Karpas-422 (cell line): ENCODE measurements around the gene BCL7C. TPM values are rescaled to one million over a fixed set of nuclear protein-coding genes. Genes with fewer than 3 reads are reported as not detected.
"Not testable (repeated sequence)": the region's sequence is repeated elsewhere in the genome, so short reads cannot be mapped to it uniquely, and the experiment has no call there.

Source experiments
- DNase-seq: peaks from one replicate; pipeline ENCODE4 v3.0.0-alpha.2; 2015
- H2AFZ ChIP-seq: fragments of 200-600 bp; sonication (generic); 2 replicates; pipeline ENCODE4 v1.6.1; 2014; ENCODE audit warnings: antibody characterized with exemption, low read length, mixed read lengths
- H3K27ac ChIP-seq: fragments of 200-600 bp; sonication (generic); 2 replicates; pipeline ENCODE4 v1.5.1; 2014; ENCODE audit warnings: mild to moderate bottlenecking, low read length, moderate library complexity
- H3K27me3 ChIP-seq: fragments of 200-600 bp; sonication (generic); 2 replicates; pipeline ENCODE4 v1.6.1; 2014; ENCODE audit warnings: low read length, mixed read lengths
- H3K36me3 ChIP-seq: fragments of 200-600 bp; sonication (generic); 2 replicates; pipeline ENCODE4 v1.6.1; 2014; ENCODE audit warnings: low read length, mixed read lengths; ENCODE audit not compliant: insufficient read depth
- H3K4me1 ChIP-seq: fragments of 200-600 bp; sonication (generic); 2 replicates; pipeline ENCODE4 v1.6.1; 2014; ENCODE audit warnings: mild to moderate bottlenecking, low read length, mixed read lengths
- H3K4me2 ChIP-seq: fragments of 200-600 bp; sonication (generic); 2 replicates; pipeline ENCODE4 v1.6.1; 2014; ENCODE audit warnings: low read length, low read depth, mild to moderate bottlenecking; ENCODE audit not compliant: poor library complexity, severe bottlenecking
- H3K4me3 ChIP-seq: fragments of 200-600 bp; sonication (generic); 2 replicates; pipeline ENCODE4 v1.5.1; 2014; ENCODE audit warnings: mild to moderate bottlenecking, antibody characterized with exemption, low read length, mixed read lengths
- H3K79me2 ChIP-seq: fragments of 200-600 bp; sonication (generic); 2 replicates; pipeline ENCODE4 v1.6.1; 2014; ENCODE audit warnings: mild to moderate bottlenecking, low read length, mixed read lengths
- H3K9ac ChIP-seq: fragments of 200-600 bp; sonication (generic); 2 replicates; pipeline ENCODE4 v1.6.0; 2014; ENCODE audit warnings: low read length
- H3K9me2 ChIP-seq: fragments of 200-600 bp; sonication (generic), shearing (Covaris generic); replicated peaks from 2 replicates; pipeline ENCODE4 v1.6.0; 2014; ENCODE audit warnings: mild to moderate bottlenecking, low read length, moderate library complexity; ENCODE audit not compliant: insufficient read depth
- H3K9me3 ChIP-seq: fragments of 300-700, 200-600 bp; sonication (generic); 2 replicates; pipeline ENCODE4 v1.6.1; 2014; ENCODE audit warnings: low read length, mixed read lengths
- H4K20me1 ChIP-seq: fragments of 200-600 bp; sonication (generic); 2 replicates; pipeline ENCODE4 v1.6.1; 2014; ENCODE audit warnings: mild to moderate bottlenecking, antibody characterized with exemption, low read length, low read depth; ENCODE audit not compliant: insufficient read depth
- total RNA-seq: library from RNA; depleted of rRNA; stranded (reverse); fragments of >200 nt; shearing (Covaris generic); gene quantifications from 2 replicates; pipeline ENCODE4 v1.2.3, GENCODE V29; 2014; ENCODE audit warnings: low replicate concordance

BCL7C gene
- total RNA-seq, 1 experiment from 2014 or later = 27.4 TPM

- peak; percentile 56 for DNase-seq
- H3K9ac ChIP-seq = peak overlapping the region; percentile 73
- H3K9me2 ChIP-seq = no peaks in the 10 kb centered on the region
- no peaks in the 10 kb centered on the region for H3K36me3 ChIP-seq
- peaks cover 47% of the 10 kb centered on the region for H3K4me1 ChIP-seq
- no peaks in the 10 kb centered on the region for H3K9me3 ChIP-seq
- H2AFZ ChIP-seq = peak overlapping the region; percentile 82; the same call in 1 of the 2 replicates
- no peaks in the 10 kb centered on the region for H3K27me3 ChIP-seq
- no peaks in the 10 kb centered on the region for H4K20me1 ChIP-seq
- peak overlapping the region; percentile 72; the same call in 1 of the 2 replicates for H3K4me3 ChIP-seq
- peaks cover 12% of the 10 kb centered on the region for H3K79me2 ChIP-seq
- peak overlapping the region; percentile 83; the same call in 1 of the 2 replicates for H3K27ac ChIP-seq
- H3K4me2 ChIP-seq = peak overlapping the region; percentile 83
Measured at GRCh38 chr16:30895627-30896260, 1.9 kb upstream of the BCL7C start.

GRCh38 chr16:30894540-30895368 lies 877 bp upstream of the BCL7C start:
- Histone ChIP-seq H3K27ac (peak overlapping the region; percentile 71), H3K27me3 (no peaks in the 10 kb centered on the region), H3K4me3 (peak overlapping the region; percentile 60), H3K4me2 (peak overlapping the region; percentile 68), H3K79me2 (peaks cover 12% of the 10 kb centered on the region), H3K9me2 (no peaks in the 10 kb centered on the region), H3K36me3 (no peaks in the 10 kb centered on the region), H4K20me1 (no peaks in the 10 kb centered on the region), H2AFZ (peak overlapping the region; percentile 22; the same call in 1 of the 2 replicates), H3K9ac (peak overlapping the region; percentile 66), H3K4me1 (peaks cover 47% of the 10 kb centered on the region), H3K9me3 (no peaks in the 10 kb centered on the region)
- peak; percentile 48 for DNase-seq

GRCh38 chr16:30893417-30893743 lies 497 bp downstream of the BCL7C start:
- DNase-seq = peak; percentile 85
- Histone ChIP-seq H3K27ac (peak overlapping the region; percentile 65), H3K9me3 (no peaks in the 10 kb centered on the region)

GRCh38 chr16:30892670-30893416 lies 1.0 kb downstream of the BCL7C start:
- Histone ChIP-seq H3K27ac (peak overlapping the region; percentile 65), H3K9ac (peak overlapping the region; percentile 94)

More at GRCh38 chr16:30893417-30893743, 497 bp downstream of the BCL7C start:
- Histone ChIP-seq H3K4me2 (peak overlapping the region; percentile 75), H2AFZ (no peak overlapping the region), H3K27me3 (no peaks in the 10 kb centered on the region), H3K36me3 (no peaks in the 10 kb centered on the region), H3K4me3 (peak overlapping the region; percentile 77), H3K9me2 (no peaks in the 10 kb centered on the region), H3K4me1 (peaks cover 47% of the 10 kb centered on the region), H3K79me2 (peaks cover 12% of the 10 kb centered on the region), H4K20me1 (no peaks in the 10 kb centered on the region), H3K9ac (peak overlapping the region; percentile 94)

GRCh38 chr16:30891043-30891823 lies 2.6 kb downstream of the BCL7C start:
- H3K9me3 ChIP-seq, H3K9ac ChIP-seq, H3K4me3 ChIP-seq, H2AFZ ChIP-seq, H3K36me3 ChIP-seq, H4K20me1 ChIP-seq, H3K9me2 ChIP-seq, H3K27me3 ChIP-seq, DNase-seq, H3K27ac ChIP-seq, H3K4me2 ChIP-seq: not testable (repeated sequence)
- Histone ChIP-seq H3K4me1 (peaks cover 33% of the 10 kb centered on the region), H3K79me2 (peaks cover 12% of the 10 kb centered on the region)

More at GRCh38 chr16:30892670-30893416, 1.0 kb downstream of the BCL7C start:
- Histone ChIP-seq H4K20me1 (no peaks in the 10 kb centered on the region), H2AFZ (no peak overlapping the region), H3K27me3 (no peaks in the 10 kb centered on the region), H3K4me3 (peak overlapping the region; percentile 77), H3K36me3 (no peaks in the 10 kb centered on the region), H3K79me2 (peaks cover 12% of the 10 kb centered on the region), H3K4me2 (peak overlapping the region; percentile 75), H3K9me2 (no peaks in the 10 kb centered on the region), H3K4me1 (peaks cover 47% of the 10 kb centered on the region), H3K9me3 (no peaks in the 10 kb centered on the region)
- no peak for DNase-seq

- DNase-seq = peak; percentile 25
Measured at GRCh38 chr16:30889721-30890120, 4.2 kb downstream of the BCL7C start.

GRCh38 chr16:30888856-30889499 lies 4.9 kb downstream of the BCL7C start:
- no peak overlapping the region for H2AFZ ChIP-seq
- H3K4me3 ChIP-seq = no peak overlapping the region
- H3K9me2 ChIP-seq = no peaks in the 10 kb centered on the region
- H4K20me1 ChIP-seq = no peaks in the 10 kb centered on the region
- H3K9ac ChIP-seq = no peak overlapping the region
- H3K36me3 ChIP-seq = no peaks in the 10 kb centered on the region; the same call in 1 of the 2 replicates
- H3K4me1 ChIP-seq = peaks cover 12% of the 10 kb centered on the region
- no peak overlapping the region for H3K27ac ChIP-seq
- no peak for DNase-seq
- no peaks in the 10 kb centered on the region for H3K9me3 ChIP-seq
- no peaks in the 10 kb centered on the region for H3K27me3 ChIP-seq
- peaks cover 12% of the 10 kb centered on the region for H3K79me2 ChIP-seq
- H3K4me2 ChIP-seq = no peak overlapping the region

More at GRCh38 chr16:30889721-30890120, 4.2 kb downstream of the BCL7C start:
- no peaks in the 10 kb centered on the region; the same call in 1 of the 2 replicates for H3K36me3 ChIP-seq
- H3K27me3 ChIP-seq = no peaks in the 10 kb centered on the region
- no peak overlapping the region for H3K4me2 ChIP-seq
- peaks cover 12% of the 10 kb centered on the region for H3K79me2 ChIP-seq
- H3K9me3 ChIP-seq = no peaks in the 10 kb centered on the region
- no peaks in the 10 kb centered on the region for H3K9me2 ChIP-seq
- H3K27ac ChIP-seq = no peak overlapping the region
- no peak overlapping the region for H2AFZ ChIP-seq
- no peaks in the 10 kb centered on the region for H4K20me1 ChIP-seq
- peaks cover 19% of the 10 kb centered on the region for H3K4me1 ChIP-seq
- no peak overlapping the region for H3K9ac ChIP-seq
- H3K4me3 ChIP-seq = no peak overlapping the region
